ENCODE measurements around the gene ZNF710.
"Not testable (repeated sequence)": the region's sequence is repeated elsewhere in the genome, so short reads cannot be mapped to it uniquely, and the experiment has no call there.

ZNF710 gene

GRCh38 chr15:90083954-90084607 is 83.0 kb downstream of the ZNF710 start:
- DNase-seq = no peak

DNA sequence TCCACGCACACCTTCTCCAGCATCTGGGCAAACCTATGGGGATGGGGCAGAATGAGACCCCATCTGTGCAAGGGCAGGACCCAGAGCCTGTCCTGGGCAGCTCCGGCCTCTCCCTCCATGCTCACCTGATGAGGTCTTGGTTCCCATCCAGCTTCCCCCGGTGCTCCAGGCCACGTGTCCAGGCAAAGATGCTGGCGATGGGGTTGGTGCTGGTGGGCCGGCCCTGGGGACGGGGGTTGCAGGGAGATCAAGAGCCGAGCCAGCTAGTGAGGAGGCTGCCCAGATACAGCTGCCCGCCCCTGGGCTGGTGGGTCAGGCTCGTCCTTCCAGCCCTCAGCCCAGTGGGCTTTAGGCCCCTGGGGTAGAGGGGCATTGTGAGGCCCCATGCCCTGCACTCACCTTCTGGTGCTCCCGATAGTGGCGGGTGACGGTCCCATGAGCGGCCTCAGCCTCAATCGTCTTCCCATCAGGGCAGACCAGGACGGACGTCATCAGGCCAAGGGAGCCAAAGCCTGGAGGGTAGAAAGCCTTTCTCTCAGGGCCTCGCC is 83.8 kb downstream of the ZNF710 start:
- no peak for DNase-seq

GRCh38 chr15:90085565-90085964 is 84.4 kb downstream of the ZNF710 start:
- no peak for DNase-seq

- DNase-seq = no peak
These were observed 85.7 kb downstream of the ZNF710 start for GRCh38 chr15:90086868-90087268.

- DNase-seq = no peak
These were observed 86.5 kb downstream of the ZNF710 start for GRCh38 chr15:90087454-90088154.

DNA sequence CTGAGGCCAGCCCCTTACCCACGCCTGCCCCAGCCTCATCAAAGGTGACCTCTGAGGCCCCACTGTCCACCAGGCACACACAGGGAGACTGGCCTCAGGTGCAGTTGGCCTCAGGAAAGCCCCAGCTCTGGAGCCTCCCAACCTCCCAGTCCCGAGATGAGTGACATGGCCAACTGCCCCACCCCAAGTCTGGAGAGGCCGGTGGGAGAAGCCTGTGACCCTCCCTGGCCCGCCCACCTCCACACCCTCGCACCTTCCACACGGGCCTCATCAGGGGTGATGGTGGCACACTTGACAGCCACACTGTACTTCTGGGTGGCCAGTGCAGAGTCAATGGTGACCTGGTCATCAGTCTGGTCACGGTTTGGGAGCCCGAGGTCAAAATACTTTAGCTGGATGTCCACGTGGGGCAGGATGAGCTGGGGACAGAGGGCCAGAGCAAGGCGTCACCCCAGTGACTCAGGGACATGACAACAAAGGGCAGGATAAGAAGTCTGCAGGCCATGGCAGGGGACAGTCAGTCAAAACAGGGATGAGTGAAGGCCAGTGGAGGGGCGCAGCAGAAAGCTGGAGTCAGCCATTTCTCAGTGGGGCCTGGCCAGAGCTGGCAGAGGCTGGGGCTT is 89.2 kb downstream of the ZNF710 start:
- no peak for DNase-seq

DNA sequence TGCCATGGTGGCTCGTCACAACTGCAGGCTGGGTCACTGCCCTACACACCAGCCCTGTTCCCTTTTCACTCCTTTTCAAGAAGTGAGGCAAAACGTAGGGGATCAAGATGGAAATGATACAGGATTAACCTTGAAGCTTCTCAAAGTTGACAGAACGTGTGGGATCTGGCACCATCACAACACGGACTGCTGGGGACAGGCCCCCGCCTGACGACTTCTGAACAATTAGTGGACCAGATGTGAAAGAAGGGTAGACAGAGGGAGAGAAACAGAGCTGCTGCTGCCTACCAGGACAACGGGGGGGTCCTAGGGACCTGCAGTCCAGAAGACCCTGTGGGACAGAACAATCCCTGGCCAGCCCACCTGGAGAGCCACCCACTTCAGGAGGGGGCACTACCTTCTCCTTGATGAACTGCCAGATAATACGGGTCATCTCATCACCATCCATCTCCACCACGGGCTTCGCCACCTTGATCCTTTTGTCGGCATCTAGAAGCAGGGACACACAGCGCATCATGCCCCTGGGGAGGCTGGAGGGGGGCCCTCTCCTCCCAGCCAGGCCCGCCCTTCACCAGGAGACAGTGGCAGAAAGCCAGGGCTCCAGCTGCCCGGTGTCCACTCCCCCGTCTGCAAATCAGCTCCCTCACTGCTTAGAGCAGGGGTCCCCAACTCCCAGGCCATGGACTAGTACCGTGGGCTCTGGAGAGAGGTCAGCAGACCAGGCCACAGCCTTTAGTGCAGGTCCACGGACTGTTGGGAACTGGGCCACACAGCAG is 90.2 kb downstream of the ZNF710 start:
- DNase-seq = no peak

GRCh38 chr15:90095521-90095959 is 94.4 kb downstream of the ZNF710 start:
- peak; percentile 25 for DNase-seq

DNA sequence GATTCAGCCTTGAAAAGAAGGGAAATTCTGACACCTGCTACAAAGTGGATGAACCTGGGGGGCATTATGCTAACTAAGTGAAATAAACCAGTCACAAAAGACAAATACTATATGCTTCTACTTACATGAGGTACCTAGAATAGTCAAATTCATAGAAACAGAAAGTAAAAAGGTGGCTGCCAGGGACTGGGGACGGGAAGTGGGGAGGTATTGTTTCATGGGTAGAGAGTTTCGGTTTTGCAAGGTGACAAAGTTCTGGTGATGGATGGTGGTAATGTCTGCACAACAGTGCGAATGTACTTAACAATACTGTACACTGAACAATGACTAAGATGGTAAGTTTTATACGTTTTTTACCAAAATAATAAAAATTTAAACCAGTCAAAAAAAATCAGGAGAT is 96.4 kb downstream of the ZNF710 start:
- DNase-seq = no peak

DNA sequence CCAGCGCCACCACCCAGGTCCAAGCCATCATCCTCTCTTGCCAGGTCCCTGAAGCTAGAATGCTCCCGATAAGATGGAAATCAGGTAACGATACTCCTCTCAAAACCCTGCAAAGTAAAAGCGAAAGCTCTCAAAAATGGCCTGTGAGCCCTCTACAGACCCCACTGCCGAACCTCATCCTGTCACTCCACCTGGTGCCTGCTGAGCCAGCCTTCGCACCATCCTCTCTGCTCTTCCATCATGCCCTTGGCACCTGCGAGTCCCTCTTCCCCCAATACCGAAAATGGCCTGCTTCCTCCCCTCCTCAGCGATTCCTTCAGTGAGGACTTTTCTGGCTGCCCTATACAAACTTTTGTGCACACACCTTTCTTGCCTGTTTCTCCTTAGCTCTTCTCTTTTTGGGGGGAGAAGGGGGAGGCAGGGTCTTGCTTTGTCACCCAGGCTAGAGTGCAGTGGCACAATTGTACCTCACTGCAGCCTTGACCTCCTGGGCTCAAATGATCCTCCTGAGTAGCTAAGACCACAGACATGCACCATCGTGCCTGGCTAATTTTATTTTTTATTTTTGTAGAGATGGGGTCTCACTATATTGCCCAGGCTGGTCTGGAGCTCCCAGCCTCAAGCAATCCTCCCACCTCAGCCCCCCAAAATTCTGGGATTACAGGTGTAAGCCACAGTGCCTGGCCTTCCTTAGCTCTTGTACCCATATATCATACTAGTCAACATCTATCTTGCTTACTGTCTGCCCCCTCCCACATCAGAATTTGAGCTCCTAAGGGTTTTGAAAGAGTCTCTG is 98.1 kb downstream of the ZNF710 start:
- no peak for DNase-seq

GRCh38 chr15:90099868-90100831 is 99.0 kb downstream of the ZNF710 start:
- no peak for DNase-seq

DNA sequence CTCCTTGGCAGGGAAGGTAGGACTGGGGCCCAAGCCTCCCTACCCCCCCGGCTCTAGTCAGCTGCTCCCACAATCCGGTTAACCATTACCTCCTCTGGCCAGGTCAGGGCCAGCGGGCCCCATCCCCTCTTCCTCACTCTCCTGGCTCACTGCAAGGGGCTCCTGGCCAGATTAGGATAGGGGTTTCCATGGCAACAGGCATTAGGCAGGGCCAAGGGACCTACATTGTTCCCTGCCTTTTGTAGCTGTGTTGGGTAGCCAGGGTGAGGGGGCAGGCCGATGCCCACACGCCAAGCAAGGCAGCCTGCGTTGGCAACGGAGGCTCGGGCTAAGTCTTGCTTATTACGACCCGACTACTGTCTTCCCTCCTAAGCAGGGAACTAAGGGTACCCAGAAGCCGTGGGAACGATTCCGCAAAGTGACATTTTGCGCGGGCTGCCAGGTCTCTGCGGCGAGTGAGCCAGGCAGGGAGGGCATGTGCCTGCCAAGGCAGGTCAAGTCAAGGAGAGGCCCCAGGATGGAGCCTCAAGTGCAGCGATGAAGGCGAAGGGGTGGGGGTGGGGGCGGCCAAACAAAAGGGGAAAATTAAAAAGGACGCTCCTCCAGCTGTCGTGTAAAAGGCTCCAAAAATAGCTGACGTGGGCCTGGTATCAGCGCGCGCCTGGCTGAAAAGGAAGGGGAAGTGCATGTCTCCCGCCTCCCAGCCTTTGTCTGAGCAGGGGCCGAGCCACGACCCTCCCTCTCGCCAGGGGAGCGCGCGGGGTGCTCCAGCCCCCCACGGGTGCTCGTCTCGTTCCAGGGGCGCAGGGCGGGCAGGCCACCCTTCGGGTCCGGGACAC is 100.2 kb downstream of the ZNF710 start:
- no peak for DNase-seq

- DNase-seq = no peak
These were observed 101.1 kb downstream of the ZNF710 start, which contains the start of gene IDH2 for GRCh38 chr15:90101969-90102890. Gene IDH2, minus strand, starts transcription at chr15:90102468. Its CDS starts 78 bp downstream, at chr15:90102390.

- DNase-seq = no peak
These were observed 102.7 kb downstream of the ZNF710 start for GRCh38 chr15:90103701-90104329.

DNA sequence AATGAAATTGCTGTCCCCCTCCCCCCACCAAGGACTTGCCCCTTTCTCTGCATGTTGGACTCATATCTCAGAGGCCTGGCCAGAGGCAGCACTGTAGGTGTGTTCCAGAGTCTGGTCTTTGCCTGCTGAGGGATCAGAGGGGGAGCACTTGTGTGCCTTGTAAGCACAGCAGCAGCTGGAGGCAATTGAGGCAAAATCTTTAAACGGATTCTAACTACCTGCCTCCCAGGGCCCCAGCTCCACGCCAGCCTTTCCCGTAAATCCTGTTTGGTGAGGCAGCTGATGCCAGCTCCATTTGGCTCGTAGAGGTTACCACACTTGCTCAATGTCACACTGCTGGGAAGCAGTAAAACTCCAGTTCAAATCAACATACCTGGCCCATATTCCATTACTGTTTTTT is 103.4 kb downstream of the ZNF710 start:
- no peak for DNase-seq

DNA sequence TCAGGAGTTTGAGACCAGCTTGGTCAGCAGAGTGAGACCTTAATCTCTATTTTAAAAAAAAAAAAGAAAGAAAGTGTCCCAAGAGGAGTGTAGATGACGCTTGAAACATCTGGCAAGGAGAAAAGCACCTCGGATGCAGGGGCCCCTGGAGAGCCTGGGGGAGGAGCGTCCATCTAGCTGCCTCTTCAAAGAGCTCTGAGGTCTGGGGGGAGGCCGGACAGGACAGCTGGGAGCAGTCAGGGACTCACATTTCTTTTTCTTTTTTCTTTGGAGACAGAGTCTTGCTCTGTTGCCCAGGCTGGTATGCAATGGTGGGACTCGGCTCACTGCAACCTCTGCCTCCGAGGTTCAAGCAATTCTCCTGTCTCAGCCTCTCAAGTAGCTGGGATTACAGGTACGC is 104.4 kb downstream of the ZNF710 start:
- DNase-seq = no peak

GRCh38 chr15:90106522-90107117 is 105.5 kb downstream of the ZNF710 start:
- no peak for DNase-seq

GRCh38 chr15:90108038-90108437 is 106.9 kb downstream of the ZNF710 start:
- DNase-seq = not testable (repeated sequence)
